ENCODE measurements around the gene ZSWIM3.

Gene ZSWIM3

GRCh38 chr20:45826381-45827019 is 30.9 kb upstream of the ZSWIM3 start:
- TF ChIP-seq BACH2 (CRISPR knock-in tag; IDR thresholded peaks at IDR 0.05; ENCODE audit: borderline replicate concordance): no peak
- no peak for TF ChIP-seq ZNF70 (CRISPR knock-in tag; IDR thresholded peaks at IDR 0.05)
- no peak for TF ChIP-seq ZFP30 (CRISPR knock-in tag; IDR thresholded peaks at IDR 0.05)
- no peak for TF ChIP-seq PPARA (CRISPR knock-in tag; IDR thresholded peaks at IDR 0.05; ENCODE audit: borderline replicate concordance)
- peak; percentile 74 for ATAC-seq

GRCh38 chr20:45827030-45827652 is 30.3 kb upstream of the ZSWIM3 start, which contains the start of gene TNNC2:
Gene TNNC2 (minus strand): TSS chr20:45827312. CDS start chr20:45827248, 64 bp downstream.
- ATAC-seq: no peak
- no peak for TF ChIP-seq ZNF8 (CRISPR knock-in tag; IDR thresholded peaks at IDR 0.05)
- TF ChIP-seq ZFP30 (CRISPR knock-in tag; IDR thresholded peaks at IDR 0.05): no peak
- TF ChIP-seq CSDC2 (CRISPR knock-in tag; IDR thresholded peaks at IDR 0.05): no peak
- TF ChIP-seq BACH2 (CRISPR knock-in tag; IDR thresholded peaks at IDR 0.05; ENCODE audit: borderline replicate concordance): no peak
- TF ChIP-seq ISL1 (CRISPR knock-in tag; IDR thresholded peaks at IDR 0.05): no peak
- no peak for TF ChIP-seq POU6F1 (CRISPR knock-in tag; IDR thresholded peaks at IDR 0.05; ENCODE audit: borderline replicate concordance, low read depth)
- TF ChIP-seq SNAI2 (CRISPR knock-in tag; IDR thresholded peaks at IDR 0.05): no peak
- TF ChIP-seq TSHZ2 (CRISPR knock-in tag; IDR thresholded peaks at IDR 0.05): no peak
- no peak for TF ChIP-seq ZC3H10 (CRISPR knock-in tag; IDR thresholded peaks at IDR 0.05)
- no peak for TF ChIP-seq ZNF70 (CRISPR knock-in tag; IDR thresholded peaks at IDR 0.05)
- no peak for TF ChIP-seq PATZ1 (CRISPR knock-in tag; IDR thresholded peaks at IDR 0.05; ENCODE audit: borderline replicate concordance)
- no peak for TF ChIP-seq ARNTL (CRISPR knock-in tag; IDR thresholded peaks at IDR 0.05; ENCODE audit: borderline replicate concordance, low read depth)
- no peak for TF ChIP-seq ESRRG (CRISPR knock-in tag; IDR thresholded peaks at IDR 0.05)
- no peak for TF ChIP-seq TOX (CRISPR knock-in tag; IDR thresholded peaks at IDR 0.05; ENCODE audit: borderline replicate concordance)
- TF ChIP-seq OSR1 (CRISPR knock-in tag; IDR thresholded peaks at IDR 0.05): no peak
- TF ChIP-seq CSRNP3 (CRISPR knock-in tag; IDR thresholded peaks at IDR 0.05): no peak
- TF ChIP-seq GLIS3 (CRISPR knock-in tag; IDR thresholded peaks at IDR 0.05): no peak
- no peak for TF ChIP-seq ZFP3 (CRISPR knock-in tag; IDR thresholded peaks at IDR 0.05)
- TF ChIP-seq PPARA (CRISPR knock-in tag; IDR thresholded peaks at IDR 0.05; ENCODE audit: borderline replicate concordance): no peak
- no peak for TF ChIP-seq ZNF565 (CRISPR knock-in tag; conservative IDR thresholded peaks at IDR 0.05; ENCODE audit: low read depth)

GRCh38 chr20:45827712-45828111 is 29.7 kb upstream of the ZSWIM3 start:
- no peak for ATAC-seq
- TF ChIP-seq TCF4 (CRISPR knock-in tag; IDR thresholded peaks at IDR 0.05; ENCODE audit: borderline replicate concordance) (no peak), ZFP30 (CRISPR knock-in tag; IDR thresholded peaks at IDR 0.05) (no peak), GLIS3 (CRISPR knock-in tag; IDR thresholded peaks at IDR 0.05) (no peak), CSRNP3 (CRISPR knock-in tag; IDR thresholded peaks at IDR 0.05) (no peak), ISL1 (CRISPR knock-in tag; IDR thresholded peaks at IDR 0.05) (no peak), PATZ1 (CRISPR knock-in tag; IDR thresholded peaks at IDR 0.05; ENCODE audit: borderline replicate concordance) (no peak), ARNTL (CRISPR knock-in tag; IDR thresholded peaks at IDR 0.05; ENCODE audit: borderline replicate concordance, low read depth) (no peak), TOX (CRISPR knock-in tag; IDR thresholded peaks at IDR 0.05; ENCODE audit: borderline replicate concordance) (no peak), CREB5 (CRISPR knock-in tag; IDR thresholded peaks at IDR 0.05; ENCODE audit: low read depth) (no peak), BACH2 (CRISPR knock-in tag; IDR thresholded peaks at IDR 0.05; ENCODE audit: borderline replicate concordance) (no peak), ZNF70 (CRISPR knock-in tag; IDR thresholded peaks at IDR 0.05) (no peak), PPARA (CRISPR knock-in tag; IDR thresholded peaks at IDR 0.05; ENCODE audit: borderline replicate concordance) (no peak), ESRRG (CRISPR knock-in tag; IDR thresholded peaks at IDR 0.05) (no peak)
